Measurements from ENCODE around the gene DCDC2C.

GRCh38 chr2:3675687-3676086 is 27.7 kb upstream of the DCDC2C start:
- no peak for TF ChIP-seq POLR2AphosphoS5 (IDR thresholded peaks at IDR 0.05; ENCODE audit: low read depth, low read length)
- TF ChIP-seq TAF1 (IDR thresholded peaks at IDR 0.05; ENCODE audit: borderline replicate concordance, insufficient read depth, low read length) = no peak
- no peak for TF ChIP-seq SIN3A (IDR thresholded peaks at IDR 0.05; ENCODE audit: borderline replicate concordance, insufficient read depth, low read length)
- TF ChIP-seq REST (IDR thresholded peaks at IDR 0.05; ENCODE audit: insufficient read depth in 1 of 2, low read depth in 2 of 2, low read length in 2 of 2) = no peak
- no peak for TF ChIP-seq FOXP2 (optimal IDR thresholded peaks at IDR 0.05; ENCODE audit: borderline replicate concordance, extremely low read depth, extremely low read length, insufficient read depth)

Measured in PFSK-1 (cell line).